Common myeloid progenitor, CD34-positive (primary cell): ENCODE results near the gene PLEKHA7.
A peak's percentile ranks its signal among the peaks of the same experiment; 100 is the strongest.

Experiments
- CTCF ChIA-PET: fragments of 350-600 bp; sonication (Branson Sonifier 250); formaldehyde crosslinking; loops from one replicate; lab custom pipeline; 2021; ENCODE audit warnings: antibody characterized with exemption; lab: Charles Lee
- POLR2A ChIA-PET: fragments of 350-600 bp; sonication (Branson Sonifier 250); formaldehyde crosslinking; loops from one replicate; lab custom pipeline; 2021; ENCODE audit warnings: antibody characterized with exemption; lab: Charles Lee
- DNase-seq, 3 donors: peaks; one replicate each; pipeline versions ENCODE4 v3.0.0 to v3.0.0-alpha.2; 2013
- H3K27ac ChIP-seq, 2 experiments: 1 replicate in 1 of 2; 2 replicates in 1 of 2; pipeline ENCODE4 v1.7.0; 2013; ENCODE audit warnings: inconsistent platforms in 2 of 2, low read length in 2 of 2, mild to moderate bottlenecking in 2 of 2, low read depth in 1 of 2, moderate library complexity in 1 of 2; ENCODE audit not compliant: severe bottlenecking in 2 of 2, insufficient read depth in 1 of 2, poor library complexity in 1 of 2
- H3K27me3 ChIP-seq, 5 experiments: replicated peaks in 2 of 5; 1 replicate in 3 of 5; 2 replicates in 2 of 5; pipeline versions ENCODE4 v1.6.1 to v1.7.0; 2013; ENCODE audit warnings: low read length in 4 of 5, mild to moderate bottlenecking in 2 of 5, moderate library complexity in 2 of 5, inconsistent platforms in 1 of 5; ENCODE audit not compliant: insufficient read depth in 5 of 5, control insufficient read depth in 4 of 5
- H3K36me3 ChIP-seq, 4 experiments: 1 replicate in 2 of 4; 2 replicates in 2 of 4; pipeline versions ENCODE4 v1.6.1 to v1.7.0; 2013; ENCODE audit warnings: low read length in 3 of 4, control low read depth in 1 of 4, mild to moderate bottlenecking in 1 of 4; ENCODE audit not compliant: control insufficient read depth in 4 of 4, insufficient read depth in 4 of 4
- H3K4me1 ChIP-seq, 4 experiments: 1 replicate in 3 of 4; 2 replicates in 1 of 4; pipeline versions ENCODE4 v1.6.1 to v1.7.1; 2013; ENCODE audit warnings: low read length in 3 of 4, mild to moderate bottlenecking in 3 of 4, control low read depth in 1 of 4, inconsistent platforms in 1 of 4, moderate library complexity in 1 of 4; ENCODE audit not compliant: control insufficient read depth in 4 of 4, insufficient read depth in 4 of 4; ENCODE audit errors: control extremely low read depth in 1 of 4
- H3K4me3 ChIP-seq, 7 experiments: 1 replicate in 4 of 7; 2 replicates in 3 of 7; pipeline versions ENCODE4 v1.5.1 to v1.7.0; 2013; ENCODE audit warnings: mild to moderate bottlenecking in 7 of 7, low read length in 6 of 7, moderate library complexity in 6 of 7, inconsistent platforms in 2 of 7, low read depth in 2 of 7, control low read depth in 1 of 7; ENCODE audit not compliant: insufficient read depth in 4 of 7, control insufficient read depth in 1 of 7; ENCODE audit errors: extremely low read depth in 1 of 7
- H3K9me3 ChIP-seq, 5 experiments: 1 replicate in 4 of 5; 2 replicates in 1 of 5; pipeline versions ENCODE4 v1.6.1 to v1.7.1; 2013; ENCODE audit warnings: low read length in 4 of 5, mild to moderate bottlenecking in 2 of 5, inconsistent platforms in 1 of 5, low read depth in 1 of 5, moderate library complexity in 1 of 5; ENCODE audit not compliant: control insufficient read depth in 4 of 5, insufficient read depth in 2 of 5; ENCODE audit errors: control extremely low read depth in 1 of 5
- WGBS: methylation state at CpG from one replicate; pipeline ENCODE4 v1.1.5; 2013; ENCODE audit not compliant: insufficient coverage; 5-methylcytosine and 5-hydroxymethylcytosine counted together

The PLEKHA7 gene

DNA sequence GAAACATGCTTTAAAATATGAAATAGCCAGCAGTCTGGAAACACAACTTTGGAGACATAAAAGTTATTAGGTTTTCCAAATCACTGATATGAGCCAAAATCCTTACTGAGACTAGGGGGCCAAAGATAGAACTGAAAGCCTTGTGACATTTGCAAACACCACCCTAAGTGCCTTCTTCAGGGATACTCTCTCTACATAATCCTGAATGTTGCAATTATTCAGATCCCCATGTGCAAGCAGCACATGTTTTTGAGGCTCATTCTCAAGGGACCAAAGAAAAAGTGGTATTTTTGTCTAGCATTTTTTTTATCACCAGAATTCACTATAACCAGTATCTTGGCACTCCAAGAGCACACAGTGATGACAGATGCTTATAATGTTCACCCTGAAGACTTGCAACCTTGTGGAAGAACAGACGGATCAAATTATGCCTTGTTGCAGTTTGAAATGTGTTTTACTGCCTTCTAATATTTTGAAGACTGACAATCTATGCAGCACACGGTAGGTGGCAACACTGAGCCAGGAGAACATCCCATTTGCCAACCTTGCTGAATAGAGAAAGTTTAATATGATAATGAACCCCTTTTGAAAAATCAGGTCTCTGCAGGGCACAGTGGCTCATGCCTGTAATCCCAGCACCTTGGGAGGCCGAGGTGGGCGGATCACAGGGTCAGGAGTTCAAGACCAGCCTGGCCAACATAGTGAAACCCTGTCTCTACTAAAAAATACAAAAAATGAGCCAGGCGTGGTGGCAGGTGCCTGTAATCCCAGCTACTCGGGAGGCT, 78.5 kb downstream of the PLEKHA7 start:
- DNase-seq: peak; percentile 40 to 70 (median 64)
- no peaks in the 10 kb centered on the region for H3K9me3 ChIP-seq
- ChIA-PET POLR2A (no interaction called here), CTCF (interaction anchor here (1.3 to 2.7 kb wide), 2 partner anchors 18 to 127 kb away, joined by 3 to 18 read pairs; no protein-coding TSS in a partner anchor)
- H3K36me3 ChIP-seq: no peaks in the 10 kb centered on the region
- peaks cover 0 to 11% (median 0%) of the 10 kb centered on the region in 5 experiments for H3K27me3 ChIP-seq
- 64% methylated on average over 5 of the region's 6 CpGs for WGBS
- no peaks in the 10 kb centered on the region for H3K4me1 ChIP-seq
- no peak overlapping the region for H3K4me3 ChIP-seq
- no peak overlapping the region for H3K27ac ChIP-seq

DNA sequence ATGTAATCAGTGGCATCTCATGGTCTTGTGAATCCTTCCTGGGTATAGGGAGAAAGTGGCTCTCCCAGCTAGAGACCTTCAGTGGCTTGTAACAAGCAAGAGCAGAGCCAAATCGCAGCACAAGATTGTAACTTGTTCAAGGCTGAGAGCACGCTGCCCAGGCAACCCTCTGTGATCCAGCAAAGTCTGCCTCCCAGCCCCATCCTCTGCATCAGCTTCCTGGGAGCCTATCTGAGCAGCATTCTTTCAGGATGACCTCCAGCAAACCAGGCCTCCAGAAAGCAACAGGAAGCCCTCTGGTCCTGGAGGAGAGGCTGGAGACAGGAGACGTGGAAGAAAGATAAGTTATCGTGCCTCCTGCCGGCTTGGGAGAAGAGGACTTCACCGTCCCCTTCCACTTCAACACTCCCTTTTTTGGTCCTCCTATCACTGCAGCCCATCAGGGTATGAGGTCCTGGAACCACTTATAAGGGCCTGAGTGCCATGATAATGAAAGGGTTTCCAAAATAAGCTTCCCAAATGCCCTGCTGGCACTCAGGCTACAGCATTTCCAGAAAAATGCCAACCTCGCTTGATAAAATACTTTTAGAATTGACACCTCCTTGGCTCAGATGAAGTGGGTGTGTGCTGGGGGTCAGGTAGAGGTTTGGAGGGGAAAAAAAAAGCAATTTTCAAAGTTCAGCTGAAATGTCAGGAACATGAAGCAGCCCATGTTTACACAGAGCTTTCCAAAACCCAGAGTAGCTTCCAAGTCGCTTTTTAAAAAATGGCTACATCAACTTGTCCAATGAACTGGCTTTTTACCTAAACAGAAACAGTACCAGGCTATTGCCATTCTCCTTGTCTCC, 80.2 kb downstream of the PLEKHA7 start:
- Histone ChIP-seq H3K4me3 (no peak overlapping the region), H3K27ac (no peak overlapping the region), H3K9me3 (no peaks in the 10 kb centered on the region), H3K27me3 (peaks cover 0 to 13% (median 0%) of the 10 kb centered on the region in 5 experiments), H3K36me3 (no peaks in the 10 kb centered on the region), H3K4me1 (no peaks in the 10 kb centered on the region)
- WGBS: 96% methylated on average over 6 of the region's 8 CpGs
- POLR2A ChIA-PET: no interaction called here
- DNase-seq: no peak
- CTCF ChIA-PET: interaction anchor here (0.8 to 1.7 kb wide), 5 partner anchors 12 to 130 kb away, joined by 3 to 7 read pairs (median 4); no protein-coding TSS in a partner anchor

DNA sequence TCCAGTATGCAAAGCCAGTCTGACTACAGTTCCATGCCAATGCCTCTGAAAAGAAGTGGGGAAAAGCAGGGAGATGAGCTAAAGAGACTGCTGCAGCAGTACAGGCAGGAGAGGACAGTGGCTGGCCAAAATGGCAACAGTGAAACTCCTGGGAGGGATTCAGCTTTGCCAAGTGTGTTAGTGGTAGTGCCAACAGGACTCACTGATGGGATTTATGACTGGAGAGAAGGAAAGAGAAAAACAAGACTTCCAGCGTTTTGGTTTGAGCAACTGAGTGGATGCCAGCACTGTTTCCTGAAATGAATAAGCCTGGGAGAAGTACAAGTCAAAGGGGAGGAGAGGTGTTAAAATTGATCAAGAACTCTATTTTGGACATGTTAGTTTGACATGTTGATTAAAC, 80.9 kb downstream of the PLEKHA7 start:
- no peaks in the 10 kb centered on the region for H3K9me3 ChIP-seq
- H3K4me3 ChIP-seq: no peak overlapping the region
- 40% methylated on average over 1 of the region's 1 CpG for WGBS
- no peaks in the 10 kb centered on the region for H3K4me1 ChIP-seq
- POLR2A ChIA-PET: no interaction called here
- CTCF ChIA-PET: interaction anchor here (1.0 to 1.5 kb wide), 4 partner anchors 15 to 130 kb away, joined by 3 to 4 read pairs (median 4); no protein-coding TSS in a partner anchor
- no peak overlapping the region for H3K27ac ChIP-seq
- no peak for DNase-seq
- H3K27me3 ChIP-seq: peaks cover 0 to 14% (median 0%) of the 10 kb centered on the region in 5 experiments
- no peaks in the 10 kb centered on the region for H3K36me3 ChIP-seq

DNA sequence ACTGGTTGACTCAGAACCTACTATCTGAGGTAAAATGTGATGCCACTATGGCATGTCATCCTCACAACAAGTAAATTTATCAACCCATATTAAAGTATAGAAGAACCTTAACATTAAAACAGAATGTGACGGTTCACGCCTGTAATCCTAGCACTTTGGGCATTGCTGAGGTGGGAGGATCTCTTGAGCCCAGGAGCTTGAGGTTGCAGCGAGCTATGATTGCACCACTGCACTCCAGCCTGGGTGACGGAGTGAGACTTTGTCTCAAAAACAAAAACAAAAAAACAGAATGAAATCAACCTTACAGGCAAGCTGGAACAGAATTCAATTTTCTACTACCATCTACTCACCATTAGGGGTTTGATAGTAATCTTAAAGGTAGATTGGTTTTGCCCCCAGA, 86.2 kb downstream of the PLEKHA7 start:
- 95% methylated on average over 2 of the region's 4 CpGs for WGBS
- no peaks in the 10 kb centered on the region for H3K36me3 ChIP-seq
- no peaks in the 10 kb centered on the region for H3K9me3 ChIP-seq
- no peak for DNase-seq
- ChIA-PET POLR2A (no interaction called here), CTCF (interaction anchor here (0.6 kb wide), 1 partner anchor 27 kb away, joined by 3 read pairs; no protein-coding TSS in a partner anchor)
- peaks cover 2 to 47% (median 27%) of the 10 kb centered on the region in 5 experiments for H3K27me3 ChIP-seq
- H3K27ac ChIP-seq: no peak overlapping the region
- H3K4me3 ChIP-seq: no peak overlapping the region
- H3K4me1 ChIP-seq: peaks cover 0 to 17% (median 14%) of the 10 kb centered on the region in 4 experiments

DNA sequence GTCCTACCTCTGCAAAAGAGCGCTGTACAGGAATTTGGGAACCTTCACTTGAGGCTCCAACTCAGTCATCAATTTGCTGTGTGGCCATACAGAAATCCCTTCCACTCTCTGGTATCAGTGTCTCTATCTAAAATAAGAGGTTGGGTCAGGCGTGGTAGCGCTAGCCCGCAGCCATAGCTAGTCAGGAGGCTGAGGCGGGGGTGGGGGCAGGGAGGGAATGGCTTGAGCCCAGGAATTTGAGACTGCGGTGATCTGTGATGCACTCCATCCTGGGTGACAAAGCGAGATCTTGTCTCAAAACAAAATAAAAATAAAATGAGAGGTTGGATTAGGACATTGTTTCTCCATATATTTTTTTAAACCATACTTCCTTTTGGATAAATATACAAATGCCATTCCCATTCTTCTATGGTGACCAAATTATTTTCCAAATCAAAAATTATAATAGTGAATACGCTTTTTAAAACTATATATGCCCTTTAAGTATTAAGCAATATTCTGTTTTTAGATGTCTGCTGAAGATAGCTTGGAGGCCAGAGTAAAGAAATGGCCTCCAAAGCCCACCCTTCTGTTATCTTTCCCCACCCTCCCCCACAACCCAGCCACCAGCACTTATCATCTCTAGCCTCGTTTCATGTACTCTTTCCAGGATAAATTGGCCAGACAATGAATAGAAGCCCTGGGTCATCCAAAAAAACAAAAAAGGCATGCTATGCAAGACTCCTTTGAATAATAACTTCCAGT, 87.2 kb downstream of the PLEKHA7 start:
- no peak overlapping the region for H3K27ac ChIP-seq
- no peaks in the 10 kb centered on the region for H3K9me3 ChIP-seq
- no peak for DNase-seq
- peak overlapping the region in 1 of 7 experiments; percentile 16 for H3K4me3 ChIP-seq
- H3K4me1 ChIP-seq: peaks cover 0 to 17% (median 14%) of the 10 kb centered on the region in 4 experiments
- H3K27me3 ChIP-seq: peaks cover 2 to 53% (median 32%) of the 10 kb centered on the region in 5 experiments
- no peaks in the 10 kb centered on the region for H3K36me3 ChIP-seq
- POLR2A ChIA-PET: no interaction called here
- CTCF ChIA-PET: no interaction called here
- WGBS: 97% methylated on average over 5 of the region's 9 CpGs

DNA sequence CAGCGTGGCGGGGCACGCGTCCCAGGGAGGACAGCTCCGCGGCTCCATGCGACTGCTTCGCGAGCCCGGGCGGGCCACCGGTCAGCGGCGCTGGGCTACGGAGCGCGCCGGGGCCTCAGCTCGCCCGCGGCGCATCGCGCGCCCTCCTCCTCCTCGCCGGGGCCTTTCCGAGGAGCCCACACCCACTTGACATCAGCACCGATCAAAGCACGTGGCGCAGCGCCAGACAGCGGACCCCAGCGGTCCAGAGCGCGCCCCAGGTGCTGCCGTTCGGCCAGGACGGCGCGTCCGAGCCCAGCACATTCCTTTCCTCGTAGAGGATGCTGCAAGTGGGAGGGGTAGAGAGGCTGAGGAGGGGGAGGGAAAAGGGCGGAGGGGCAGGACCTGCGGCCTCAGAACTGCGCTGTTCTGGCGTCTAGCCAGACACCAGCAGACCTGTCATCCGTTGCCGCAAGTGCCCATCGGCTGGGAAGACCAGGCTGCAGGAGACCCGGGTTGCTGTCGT, 88.6 kb downstream of the PLEKHA7 start:
- Histone ChIP-seq H3K27ac (no peak overlapping the region), H3K4me1 (peaks cover 0 to 17% (median 14%) of the 10 kb centered on the region in 4 experiments), H3K4me3 (peak overlapping the region; percentile 25 to 74 (median 45)), H3K36me3 (no peaks in the 10 kb centered on the region), H3K27me3 (peaks cover 2 to 53% (median 36%) of the 10 kb centered on the region in 5 experiments), H3K9me3 (no peaks in the 10 kb centered on the region)
- DNase-seq: peak; percentile 31 to 69 (median 59)
- ChIA-PET CTCF (interaction anchor here (1.4 kb wide), 1 partner anchor 137 kb away, joined by 4 read pairs; no protein-coding TSS in a partner anchor), POLR2A (no interaction called here)
- 0% methylated on average over 43 of the region's 52 CpGs for WGBS
